Measurements from ENCODE around the gene PRKG1.
"Not testable (repeated sequence)": the region's sequence is repeated elsewhere in the genome, so short reads cannot be mapped to it uniquely, and the experiment has no call there.

The PRKG1 gene

GRCh38 chr10:52004342-52004949 lies 930.2 kb downstream of the PRKG1 start:
- DNase-seq (ENCODE audit: low spot score) = peak; percentile 27

DNA sequence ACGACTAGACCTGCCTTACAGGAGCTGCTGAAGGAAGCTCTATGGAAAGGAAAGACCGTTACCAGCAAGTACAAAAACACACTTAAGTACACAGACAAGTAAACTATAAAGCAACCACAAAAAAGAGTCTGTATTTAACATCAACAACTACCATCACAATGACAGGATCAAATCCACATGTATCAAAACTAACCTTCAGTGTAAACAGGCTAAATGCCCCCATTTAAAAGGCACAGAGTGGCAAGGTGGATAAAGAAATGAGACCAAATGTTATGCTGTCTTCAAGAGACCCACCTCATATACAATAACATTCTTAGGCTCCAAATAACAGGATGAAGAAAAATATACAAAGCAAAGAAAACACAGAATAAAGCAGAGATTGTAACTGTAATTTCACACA lies 932.8 kb downstream of the PRKG1 start:
- no peak for DNase-seq (ENCODE audit: low spot score)

DNA sequence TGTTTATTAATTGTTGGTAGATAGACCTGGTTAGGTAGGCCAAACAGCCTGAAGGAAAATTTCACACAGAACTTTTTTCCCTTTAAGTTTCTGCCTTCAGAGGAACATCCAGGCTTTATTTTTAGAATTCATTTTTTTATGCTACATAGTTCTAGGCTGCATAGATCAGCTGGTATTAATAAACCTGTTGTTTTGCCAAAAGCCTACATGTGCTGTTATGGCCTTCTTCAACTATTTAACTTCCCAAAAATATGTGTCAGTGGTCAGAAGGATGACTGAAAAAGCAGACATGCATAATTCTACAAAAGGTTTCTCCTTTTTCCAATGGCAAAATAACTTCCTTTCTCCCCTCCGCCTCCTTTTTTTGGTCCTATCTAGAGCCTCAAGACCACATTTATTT lies 936.8 kb downstream of the PRKG1 start:
- DNase-seq (ENCODE audit: low spot score) = no peak

DNA sequence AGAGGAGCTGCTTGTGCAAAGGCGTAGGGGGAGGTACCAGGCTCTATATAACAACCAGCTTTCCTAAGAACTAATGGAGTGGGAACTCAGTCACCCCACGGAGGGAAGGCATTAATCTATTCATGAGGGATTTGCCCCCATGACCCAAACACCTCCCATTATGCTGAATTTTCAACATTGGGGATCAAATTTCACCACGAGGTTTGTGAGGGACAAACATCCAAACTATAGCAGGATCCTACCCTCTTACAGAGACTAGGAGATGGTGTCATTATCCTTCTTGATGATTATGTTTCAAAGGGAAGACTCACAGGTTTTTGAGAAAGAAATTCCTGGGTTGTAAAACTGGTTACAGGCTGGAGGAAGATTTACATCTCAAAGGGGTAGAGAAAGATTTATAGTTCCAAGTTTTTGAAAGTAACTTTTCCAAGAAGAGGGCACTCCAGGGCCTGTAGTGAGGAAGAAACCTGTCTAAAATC lies 944.8 kb downstream of the PRKG1 start:
- no peak for DNase-seq (ENCODE audit: low spot score)

- no peak for DNase-seq (ENCODE audit: low spot score)
Measured at GRCh38 chr10:52019656-52020055, 945.4 kb downstream of the PRKG1 start.

DNA sequence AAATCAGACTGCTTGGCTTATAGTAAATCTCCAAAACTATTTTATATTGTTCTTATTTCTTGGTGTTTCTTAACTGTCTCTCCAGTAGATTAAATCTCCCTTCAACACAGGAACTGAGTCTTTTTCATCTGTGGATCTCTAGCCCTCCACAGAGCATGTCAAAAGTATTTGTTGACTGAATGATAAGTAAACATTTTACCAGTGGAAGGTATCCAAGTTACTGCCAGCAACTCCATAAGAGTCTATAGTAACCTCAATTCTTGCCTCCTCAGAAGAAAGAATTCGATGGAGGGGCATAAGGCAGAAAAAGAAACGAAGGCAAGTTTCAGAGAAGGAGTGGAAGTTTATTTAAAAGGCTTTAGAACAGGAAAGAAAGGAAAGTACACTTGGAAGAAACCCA lies 945.9 kb downstream of the PRKG1 start:
- DNase-seq (ENCODE audit: low spot score) = no peak

- no peak for DNase-seq (ENCODE audit: low spot score)
Measured at GRCh38 chr10:52020702-52021101, 946.4 kb downstream of the PRKG1 start.

GRCh38 chr10:52027055-52027705 lies 952.9 kb downstream of the PRKG1 start:
- no peak for DNase-seq (ENCODE audit: low spot score)

- DNase-seq (ENCODE audit: low spot score) = no peak
Measured at GRCh38 chr10:52028523-52028858, 954.2 kb downstream of the PRKG1 start.

DNA sequence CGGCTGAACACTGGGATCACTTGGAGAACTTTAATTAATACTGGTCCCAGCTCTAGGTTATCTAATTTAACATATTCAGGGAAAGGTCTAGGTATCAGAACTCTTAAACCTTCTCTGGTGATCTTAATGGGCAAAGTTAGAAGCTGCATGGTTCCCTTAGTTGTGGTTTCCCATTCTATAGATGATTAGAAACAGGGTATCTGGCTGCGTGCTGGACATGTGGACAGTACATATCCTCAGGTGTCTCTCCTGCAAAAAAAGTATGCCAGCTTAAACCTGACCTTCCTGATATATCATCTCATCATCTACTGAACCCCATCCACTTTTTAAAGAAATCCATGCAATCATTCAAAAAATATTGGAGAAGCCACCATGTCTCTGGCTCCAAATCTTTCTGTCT lies 955.3 kb downstream of the PRKG1 start:
- no peak for DNase-seq (ENCODE audit: low spot score)

DNA sequence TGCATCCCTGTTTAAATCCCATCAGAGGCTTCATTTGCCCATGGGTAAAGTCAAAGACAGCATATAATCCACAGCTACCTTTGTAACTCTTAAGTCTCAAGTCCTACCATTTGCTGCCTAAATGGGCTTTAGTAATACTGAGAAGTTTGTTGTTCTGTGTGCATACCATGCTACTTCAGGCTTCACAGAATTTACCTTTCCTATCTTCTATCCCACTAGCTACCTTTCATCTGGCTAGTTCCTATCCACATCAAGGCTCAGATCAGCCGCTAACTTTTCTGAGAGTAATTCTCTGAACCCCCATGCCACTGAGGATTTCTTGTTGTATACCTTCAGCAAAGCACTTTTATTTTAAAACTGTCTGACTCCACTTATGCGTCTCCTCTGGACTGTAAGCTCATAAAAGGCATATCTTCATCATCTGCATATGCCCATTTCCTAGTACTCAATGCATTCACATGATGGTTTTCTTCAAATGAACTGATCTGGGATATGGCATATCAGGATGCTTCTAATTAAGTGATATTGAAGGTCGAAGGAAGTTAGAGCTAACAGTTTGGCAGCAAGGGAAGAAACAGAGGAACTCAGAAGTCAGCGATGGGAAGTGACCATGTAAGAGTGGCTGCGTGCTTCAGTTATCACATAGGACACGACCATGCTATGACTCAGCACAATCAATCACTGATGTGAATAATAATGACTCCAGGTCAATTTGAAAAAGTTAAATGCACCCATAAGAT lies 955.9 kb downstream of the PRKG1 start:
- DNase-seq (ENCODE audit: low spot score) = no peak

- no peak for DNase-seq (ENCODE audit: low spot score)
Measured at GRCh38 chr10:52030975-52031374, 956.7 kb downstream of the PRKG1 start.

DNA sequence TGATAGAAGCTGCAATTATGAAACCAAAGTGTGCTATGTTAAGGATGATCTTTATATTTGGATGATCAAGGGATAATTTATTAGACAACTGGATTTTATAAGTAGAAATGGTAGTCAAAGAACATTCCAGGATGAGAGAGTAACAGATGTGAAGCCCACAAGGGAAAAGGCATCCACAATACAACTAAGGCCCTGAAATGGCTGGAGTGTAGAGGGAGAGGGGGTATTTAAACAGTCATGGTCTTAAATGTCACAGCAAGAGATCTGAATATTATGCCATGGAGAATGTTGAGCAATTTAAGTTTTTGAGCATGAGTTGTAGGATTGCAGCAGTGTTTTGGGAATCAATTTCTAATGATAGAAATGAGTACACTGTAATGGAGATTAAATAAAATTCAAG lies 957.5 kb downstream of the PRKG1 start:
- no peak for DNase-seq (ENCODE audit: low spot score)

DNA sequence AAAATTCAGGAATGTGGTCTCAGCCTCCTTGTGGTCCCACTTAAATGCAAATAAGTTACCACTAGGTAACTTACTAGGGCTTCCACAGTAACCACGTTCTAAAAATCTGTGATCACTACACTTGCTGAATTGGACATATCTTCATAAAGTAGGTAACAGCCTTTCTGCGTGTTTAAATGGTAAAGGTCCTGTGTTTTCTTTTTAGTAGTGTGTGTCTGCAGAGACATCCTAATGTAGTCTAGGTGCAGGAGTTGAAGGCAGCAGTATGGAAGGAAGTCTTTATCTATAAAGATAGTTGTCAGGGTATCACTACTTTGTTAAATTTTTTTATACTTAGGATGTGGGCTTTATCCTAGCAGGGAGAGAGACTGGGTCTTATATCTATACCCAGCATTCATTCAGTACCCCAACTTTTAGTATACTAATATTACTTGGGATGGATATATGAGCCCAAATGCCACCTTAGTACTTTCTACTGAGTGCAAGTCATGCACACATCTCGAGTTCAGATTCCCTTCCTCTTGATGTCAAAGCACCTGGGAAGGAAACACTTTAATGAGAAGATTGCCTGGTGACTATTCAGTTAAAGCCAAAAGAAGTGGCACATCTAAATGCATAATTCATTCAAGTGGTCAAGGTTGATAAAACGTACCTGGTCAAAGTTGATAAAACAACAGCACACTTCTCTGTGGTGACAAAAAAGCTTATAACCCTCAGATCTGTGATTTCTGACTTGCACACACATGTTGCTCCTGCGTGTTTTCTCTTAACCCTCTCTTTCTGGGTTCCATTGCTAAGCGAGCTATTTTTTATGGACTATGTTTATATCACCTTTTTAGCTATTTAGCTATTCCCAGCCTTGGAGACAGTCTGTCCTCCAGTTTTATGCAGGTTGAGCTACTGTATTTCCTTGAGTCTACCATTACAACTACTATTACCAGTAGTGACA lies 958.7 kb downstream of the PRKG1 start:
- DNase-seq (ENCODE audit: low spot score) = no peak

- not testable (repeated sequence) for DNase-seq (ENCODE audit: low spot score)
Measured at GRCh38 chr10:52039002-52039793, 964.9 kb downstream of the PRKG1 start.

- no peak for DNase-seq (ENCODE audit: low spot score)
Measured at GRCh38 chr10:52040486-52040885, 966.2 kb downstream of the PRKG1 start.

GRCh38 chr10:52043811-52044210 lies 969.5 kb downstream of the PRKG1 start:
- no peak for DNase-seq (ENCODE audit: low spot score)

- no peak for DNase-seq (ENCODE audit: low spot score)
Measured at GRCh38 chr10:52048051-52048450, 973.8 kb downstream of the PRKG1 start.

DNA sequence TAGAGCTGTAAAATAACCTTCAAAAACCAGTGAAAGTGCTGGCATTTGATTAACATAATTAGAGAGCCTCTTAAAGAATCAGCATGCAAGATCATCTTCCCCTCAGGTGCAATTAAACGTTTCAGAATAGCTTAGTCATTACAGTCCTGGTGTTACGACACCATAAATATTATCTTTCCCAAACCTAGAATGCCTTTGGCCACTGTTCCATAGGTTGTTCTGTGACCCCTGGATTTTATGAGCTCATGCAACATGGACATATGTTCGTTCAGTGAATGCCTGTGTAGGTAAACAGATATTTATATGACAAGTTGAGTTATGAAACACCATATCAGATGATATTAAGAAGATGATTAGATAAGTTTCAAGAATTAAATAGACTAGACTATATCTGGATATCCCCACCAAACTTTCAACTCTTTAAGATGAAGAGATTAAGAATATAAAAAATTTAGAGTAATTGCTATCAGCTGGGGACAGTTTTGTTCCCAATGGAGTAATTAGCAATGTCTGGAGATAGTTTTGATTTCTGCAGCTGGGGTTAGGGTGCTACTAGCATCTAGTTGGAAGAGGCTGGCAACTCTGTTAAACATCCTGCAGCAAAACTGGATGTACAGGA lies 976.3 kb downstream of the PRKG1 start:
- DNase-seq (ENCODE audit: low spot score) = no peak

DNA sequence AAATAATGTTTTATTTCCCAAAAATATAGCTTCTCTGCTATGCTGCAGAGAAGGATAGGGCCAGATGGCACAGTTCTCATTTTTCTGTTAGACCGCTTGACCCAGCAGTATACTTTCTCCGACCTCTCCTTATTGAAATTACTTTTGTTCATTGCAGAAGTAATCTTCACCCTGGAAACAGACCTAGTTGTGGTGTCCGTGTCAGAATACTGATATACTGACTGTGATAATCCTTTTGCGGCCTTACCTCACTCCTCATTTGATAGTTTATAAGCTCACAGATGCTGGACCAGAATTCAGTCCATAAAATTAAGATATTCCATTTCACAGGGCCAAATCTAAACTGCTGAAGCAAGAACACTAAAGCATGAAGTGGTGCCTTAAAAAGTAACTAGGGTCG lies 979.2 kb downstream of the PRKG1 start:
- DNase-seq (ENCODE audit: low spot score) = no peak

DNA sequence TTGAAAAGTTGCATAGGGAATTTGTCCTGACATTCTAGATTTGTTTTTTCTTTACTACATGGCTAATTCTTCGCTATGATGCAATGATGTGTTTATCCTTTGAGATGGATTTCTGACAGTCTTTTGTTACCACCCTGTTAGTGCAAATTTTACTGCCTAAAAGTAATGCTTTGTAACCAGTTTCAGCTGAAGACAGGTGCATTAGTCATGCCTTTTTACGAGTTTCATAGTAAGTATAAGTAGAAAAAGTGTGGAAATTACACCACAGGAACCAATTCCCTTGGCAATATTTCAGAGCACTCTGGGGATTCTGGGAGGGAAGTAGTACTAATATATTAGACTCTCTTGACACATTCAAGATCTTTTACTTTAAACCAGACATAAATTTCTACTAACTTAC lies 982.0 kb downstream of the PRKG1 start:
- DNase-seq (ENCODE audit: low spot score) = no peak
